MM.1S (cell line): ENCODE measurements around the gene ABCG2.
A peak's percentile ranks its signal among the peaks of the same experiment; 100 is the strongest.

Experiments used
- DNase-seq: peaks from one replicate; pipeline ENCODE4 v3.0.0-alpha.2; 2015
- H2AFZ ChIP-seq: fragments of 300-600 bp; sonication (generic); 2 replicates; pipeline ENCODE4 v1.6.0; 2016; ENCODE audit warnings: antibody characterized with exemption, low read length
- H3F3A ChIP-seq: fragments of 300-600 bp; sonication (generic); 2 replicates; pipeline ENCODE4 v1.6.1; 2016; ENCODE audit warnings: mild to moderate bottlenecking, antibody characterized with exemption, low read length, moderate library complexity, mixed read lengths; ENCODE audit not compliant: insufficient read depth
- H3K27ac ChIP-seq: fragments of 300-600 bp; sonication (generic); 2 replicates; pipeline ENCODE4 v1.5.1; 2016; ENCODE audit warnings: mild to moderate bottlenecking, low read length
- H3K27me3 ChIP-seq: fragments of 300-600 bp; sonication (generic); replicated peaks from 2 replicates; pipeline ENCODE4 v1.6.0; 2016; ENCODE audit warnings: low read length; ENCODE audit not compliant: insufficient read depth
- H3K36me3 ChIP-seq: fragments of 300-600 bp; sonication (generic); replicated peaks from 2 replicates; pipeline ENCODE4 v1.6.1; 2016; ENCODE audit warnings: mild to moderate bottlenecking, low read length, mixed read lengths; ENCODE audit not compliant: insufficient read depth
- H3K4me1 ChIP-seq: fragments of 300-600 bp; sonication (generic); 2 replicates; pipeline ENCODE4 v1.6.1; 2016; ENCODE audit warnings: low read length, mixed read lengths
- H3K4me2 ChIP-seq: fragments of 300-600 bp; sonication (generic); 2 replicates; pipeline ENCODE4 v1.6.0; 2016; ENCODE audit warnings: low read depth, low read length
- H3K4me3 ChIP-seq: fragments of 300-600 bp; sonication (generic); 2 replicates; pipeline ENCODE4 v1.5.1; 2016; ENCODE audit warnings: low read length, mixed read lengths
- H3K79me2 ChIP-seq: fragments of 300-600 bp; sonication (generic); 2 replicates; pipeline ENCODE4 v1.6.1; 2016; ENCODE audit warnings: mixed run types, low read length, mixed read lengths
- H3K9ac ChIP-seq: fragments of 300-600 bp; sonication (generic); 2 replicates; pipeline ENCODE4 v1.6.1; 2016; ENCODE audit warnings: low read length, mixed read lengths
- H3K9me2 ChIP-seq: fragments of 300-600 bp; sonication (generic); replicated peaks from 2 replicates; pipeline ENCODE4 v1.6.1; 2016; ENCODE audit warnings: mild to moderate bottlenecking, low read length, mixed read lengths; ENCODE audit not compliant: insufficient read depth
- H3K9me3 ChIP-seq: fragments of 300-600 bp; sonication (generic); replicated peaks from 2 replicates; pipeline ENCODE4 v1.6.1; 2016; ENCODE audit warnings: mild to moderate bottlenecking, low read length, mixed read lengths; ENCODE audit not compliant: insufficient read depth
- H4K20me1 ChIP-seq: fragments of 300-600 bp; sonication (generic); 2 replicates; pipeline ENCODE4 v1.6.1; 2016; ENCODE audit warnings: mild to moderate bottlenecking, low read length, moderate library complexity, mixed read lengths; ENCODE audit not compliant: insufficient read depth
- EZH2 ChIP-seq: fragments of 300-600 bp; sonication (generic); optimal IDR thresholded peaks from 2 replicates; pipeline ENCODE3; 2017; ENCODE audit warnings: low read depth, mild to moderate bottlenecking, antibody characterized with exemption, low read length, mixed read lengths
- EZH2phosphoT487 ChIP-seq: fragments of 300-600 bp; sonication (generic); IDR thresholded peaks from 2 replicates; pipeline ENCODE4 v1.6.1; 2018; ENCODE audit warnings: antibody characterized with exemption, low read length
- TF ChIP-seq, protein P1 (sequence below): fragments of 300-600 bp; sonication (generic); IDR thresholded peaks from 2 replicates; pipeline ENCODE4 v1.5.1; 2016; ENCODE audit warnings: antibody characterized with exemption, low read length, mixed read lengths

The ABCG2 gene

DNA sequence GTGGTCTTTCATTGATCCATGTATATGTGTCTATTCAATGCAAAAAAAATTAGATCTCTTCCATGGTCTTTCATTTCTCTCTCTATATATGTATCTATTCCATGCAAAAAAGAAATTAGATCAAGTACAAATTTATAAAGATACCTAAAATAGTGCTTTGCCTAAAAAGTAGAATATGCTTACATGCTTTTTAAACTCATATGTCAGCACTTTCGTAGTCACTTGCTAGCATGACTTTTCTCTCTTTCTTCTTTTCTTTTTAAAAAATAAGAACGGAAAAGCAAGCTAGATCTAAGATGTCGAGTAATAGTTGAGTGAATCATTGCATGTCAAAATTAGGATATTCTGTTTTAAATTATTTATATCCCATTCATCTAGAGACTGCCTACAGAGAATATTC is 100.1 kb downstream of the ABCG2 start:
- DNase-seq, result no peak
- Histone ChIP-seq H3K4me1 (0 out of 2 replicates have a peak, but pooled peaks cover 8% of the 10 kb centered on the region), H3K36me3 (no peaks in the 10 kb centered on the region), H3K4me3 (no peak overlapping the region), H3K79me2 (no peaks in the 10 kb centered on the region), H2AFZ (no peak overlapping the region), H3K4me2 (no peak overlapping the region), H3K9me2 (no peaks in the 10 kb centered on the region), H3K9ac (no peak overlapping the region), H3K9me3 (no peaks in the 10 kb centered on the region), H3F3A (no peaks in the 10 kb centered on the region), H3K27ac (no peak overlapping the region), H4K20me1 (no peaks in the 10 kb centered on the region), H3K27me3 (no peaks in the 10 kb centered on the region)
- TF ChIP-seq EZH2phosphoT487, result no peak
- TF ChIP-seq, protein P1, sequence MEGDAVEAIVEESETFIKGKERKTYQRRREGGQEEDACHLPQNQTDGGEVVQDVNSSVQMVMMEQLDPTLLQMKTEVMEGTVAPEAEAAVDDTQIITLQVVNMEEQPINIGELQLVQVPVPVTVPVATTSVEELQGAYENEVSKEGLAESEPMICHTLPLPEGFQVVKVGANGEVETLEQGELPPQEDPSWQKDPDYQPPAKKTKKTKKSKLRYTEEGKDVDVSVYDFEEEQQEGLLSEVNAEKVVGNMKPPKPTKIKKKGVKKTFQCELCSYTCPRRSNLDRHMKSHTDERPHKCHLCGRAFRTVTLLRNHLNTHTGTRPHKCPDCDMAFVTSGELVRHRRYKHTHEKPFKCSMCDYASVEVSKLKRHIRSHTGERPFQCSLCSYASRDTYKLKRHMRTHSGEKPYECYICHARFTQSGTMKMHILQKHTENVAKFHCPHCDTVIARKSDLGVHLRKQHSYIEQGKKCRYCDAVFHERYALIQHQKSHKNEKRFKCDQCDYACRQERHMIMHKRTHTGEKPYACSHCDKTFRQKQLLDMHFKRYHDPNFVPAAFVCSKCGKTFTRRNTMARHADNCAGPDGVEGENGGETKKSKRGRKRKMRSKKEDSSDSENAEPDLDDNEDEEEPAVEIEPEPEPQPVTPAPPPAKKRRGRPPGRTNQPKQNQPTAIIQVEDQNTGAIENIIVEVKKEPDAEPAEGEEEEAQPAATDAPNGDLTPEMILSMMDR, result no peak
- no peak for TF ChIP-seq EZH2

DNA sequence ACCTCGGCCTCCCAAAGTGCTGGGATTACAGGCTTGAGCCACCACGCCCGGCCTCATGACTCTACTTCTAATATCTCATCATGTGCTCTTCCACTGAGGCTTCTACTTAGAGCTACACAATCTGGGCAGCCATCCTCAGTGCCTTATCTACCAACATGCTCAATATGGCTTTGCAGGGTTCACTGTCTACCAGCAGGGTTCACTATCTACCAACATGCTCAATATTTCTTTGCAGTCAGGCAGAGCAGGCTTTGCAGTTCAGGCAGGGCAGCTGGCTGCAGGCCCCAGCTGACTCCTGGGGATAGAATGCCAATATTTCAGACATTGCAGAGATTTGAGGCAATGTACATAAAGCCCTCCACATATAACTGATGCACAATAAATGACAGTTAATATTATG is 103.5 kb downstream of the ABCG2 start:
- Histone ChIP-seq H3K4me1 (0 out of 2 replicates have a peak, but pooled peaks cover 8% of the 10 kb centered on the region), H2AFZ (no peak overlapping the region), H3K79me2 (no peaks in the 10 kb centered on the region), H3F3A (no peaks in the 10 kb centered on the region), H3K4me2 (no peak overlapping the region), H3K4me3 (no peak overlapping the region), H3K36me3 (no peaks in the 10 kb centered on the region), H4K20me1 (no peaks in the 10 kb centered on the region), H3K9ac (no peak overlapping the region), H3K9me3 (no peaks in the 10 kb centered on the region), H3K9me2 (no peaks in the 10 kb centered on the region), H3K27me3 (no peaks in the 10 kb centered on the region), H3K27ac (no peak overlapping the region)
- DNase-seq, result peak; percentile 73
- no peak for TF ChIP-seq EZH2
- TF ChIP-seq, protein P1, result peak; percentile 76
- no peak for TF ChIP-seq EZH2phosphoT487

DNA sequence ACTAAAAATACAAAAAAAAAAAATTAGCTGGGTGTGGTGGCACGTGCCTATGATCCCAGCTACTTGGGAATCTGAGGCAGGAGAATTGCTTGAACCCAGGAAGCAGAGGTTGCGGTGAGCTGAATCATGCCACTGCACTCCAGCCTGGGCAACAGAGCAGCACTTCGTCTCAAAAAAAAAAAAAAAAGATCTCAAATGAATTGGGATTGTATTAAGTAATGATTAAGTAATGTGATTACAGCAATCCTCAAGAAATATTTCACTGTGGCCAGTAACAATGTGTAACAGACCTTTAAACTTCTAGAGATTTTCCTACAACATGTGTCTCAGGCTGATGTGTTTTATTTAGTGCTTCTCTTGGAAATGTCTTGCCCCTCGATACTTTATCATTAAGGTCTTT is 104.2 kb downstream of the ABCG2 start:
- Histone ChIP-seq H3K4me1 (0 out of 2 replicates have a peak, but pooled peaks cover 8% of the 10 kb centered on the region), H3K36me3 (no peaks in the 10 kb centered on the region), H3K27ac (no peak overlapping the region), H3K4me2 (no peak overlapping the region), H3K9ac (no peak overlapping the region), H3F3A (no peaks in the 10 kb centered on the region), H3K27me3 (no peaks in the 10 kb centered on the region), H4K20me1 (no peaks in the 10 kb centered on the region), H2AFZ (no peak overlapping the region), H3K79me2 (no peaks in the 10 kb centered on the region), H3K4me3 (no peak overlapping the region), H3K9me3 (no peaks in the 10 kb centered on the region), H3K9me2 (no peaks in the 10 kb centered on the region)
- no peak for DNase-seq
- TF ChIP-seq EZH2phosphoT487 (no peak), EZH2 (no peak)
- TF ChIP-seq, protein P1, result no peak
